GM21717 (cell line): ENCODE measurements around the gene ZNF446.

Source experiments
- ATAC-seq: cut with Tn5 transposase; IDR thresholded peaks from one replicate; pipeline ENCODE4 v1.9.1; 2021; ENCODE audit warnings: mild to moderate bottlenecking, moderate library complexity; ENCODE audit not compliant: unreplicated experiment

ZNF446 gene

DNA sequence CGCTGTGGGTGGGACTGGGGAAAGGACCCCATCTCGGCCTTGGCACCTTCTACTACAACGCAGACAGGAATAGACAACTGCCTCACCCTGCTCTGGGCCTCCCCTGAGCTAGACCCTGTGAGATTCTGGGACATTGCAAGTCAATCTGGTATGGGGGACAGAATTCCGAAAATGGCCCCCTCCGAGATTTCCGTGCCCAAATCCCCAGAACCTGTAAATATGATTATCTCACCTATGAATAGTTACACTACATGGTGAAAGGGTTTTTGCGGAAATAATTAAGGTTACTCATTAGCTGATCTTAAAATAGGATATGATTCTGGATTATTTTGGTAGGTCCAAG lies 44.1 kb downstream of the ZNF446 start:
- ATAC-seq = no peak

- no peak for ATAC-seq
Observed at GRCh38 chr19:58521651-58522050, 45.5 kb downstream of the ZNF446 start.

GRCh38 chr19:58522709-58523108 lies 46.6 kb downstream of the ZNF446 start:
- ATAC-seq = no peak

DNA sequence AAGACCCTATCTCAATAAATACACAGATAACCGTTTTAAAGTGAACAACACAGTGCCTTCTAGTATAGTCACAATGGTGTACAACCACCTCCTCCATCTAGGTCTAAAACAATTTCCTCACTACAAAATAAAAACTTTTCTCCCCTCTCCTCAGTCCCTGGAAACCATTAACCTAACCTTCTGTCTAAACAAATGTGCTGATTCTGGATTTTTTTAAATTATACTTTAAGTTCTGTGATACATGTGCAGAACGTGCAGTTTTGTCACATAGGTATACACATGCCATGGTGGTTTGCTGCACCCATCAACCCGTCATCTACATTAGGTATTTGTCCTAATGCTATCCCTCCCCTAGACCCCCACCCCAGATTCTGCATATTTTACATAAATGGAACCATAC lies 53.3 kb downstream of the ZNF446 start:
- ATAC-seq = no peak
